Mammary epithelial cell (primary cell): ENCODE results near the gene FER.
"Not testable (repeated sequence)": the region's sequence is repeated elsewhere in the genome, so short reads cannot be mapped to it uniquely, and the experiment has no call there.

Source experiments
- CTCF ChIP-seq, 2 donors: IDR thresholded peaks in 1 of 2; conservative IDR thresholded peaks in 1 of 2; 2 replicates each; pipeline ENCODE4 v1.5.1; 2011 to 2012; ENCODE audit warnings: inconsistent platforms in 2 of 2, low read length in 2 of 2, mild to moderate bottlenecking in 2 of 2, control low read depth in 1 of 2, low read depth in 1 of 2; ENCODE audit not compliant: insufficient read depth in 1 of 2; ENCODE audit errors: extremely low read depth in 1 of 2
- EZH2 ChIP-seq: IDR thresholded peaks from 2 replicates; pipeline ENCODE4 v1.6.1; 2012; ENCODE audit warnings: low read length, inconsistent platforms, borderline replicate concordance

- not testable (repeated sequence) for TF ChIP-seq CTCF (conservative IDR thresholded peaks at IDR 0.05 in 1 of 2, IDR thresholded peaks at IDR 0.05 in 1 of 2; ENCODE audit: extremely low read depth in 1 of 2, insufficient read depth in 1 of 2, low read depth in 1 of 2, low read length in 2 of 2); EZH2
Measured at GRCh38 chr5:108766916-108767315, 19.2 kb downstream of the FER start.
